Astrocyte (in vitro differentiated cells and primary cell): Measurements from ENCODE around the gene DTWD2. TPM values are rescaled to one million over a fixed set of nuclear protein-coding genes. Genes with fewer than 3 reads are reported as not detected.
"Not testable (repeated sequence)": the region's sequence is repeated elsewhere in the genome, so short reads cannot be mapped to it uniquely, and the experiment has no call there.

ENCODE experiments used
- DNase-seq: peaks from one replicate; pipeline ENCODE4 v3.0.0-alpha.2; 2010; ENCODE audit warnings: low read depth
- FAIRE-seq: peaks from 2 replicates; lab custom pipeline; 2011; peaks lifted over from hg19 to GRCh38; lab: Jason Lieb, UNC
- H2AFZ ChIP-seq: 2 replicates; pipeline ENCODE4 v1.6.0; 2012; ENCODE audit warnings: low read depth, low read length, inconsistent platforms
- H3K27ac ChIP-seq: 2 replicates; pipeline ENCODE4 v1.5.1; 2011; ENCODE audit warnings: low read depth, low read length, inconsistent platforms
- H3K27me3 ChIP-seq: 2 replicates; pipeline ENCODE4 v1.6.0; 2011; ENCODE audit warnings: low read length, inconsistent platforms; ENCODE audit not compliant: insufficient read depth
- H3K36me3 ChIP-seq: 2 replicates; pipeline ENCODE4 v1.5.1; 2011; ENCODE audit warnings: low read length, inconsistent platforms; ENCODE audit not compliant: insufficient read depth
- H3K4me1 ChIP-seq: 2 replicates; pipeline ENCODE4 v1.5.1; 2011; ENCODE audit warnings: low read length, inconsistent platforms; ENCODE audit not compliant: insufficient read depth
- H3K4me2 ChIP-seq: 2 replicates; pipeline ENCODE4 v1.6.0; 2012; ENCODE audit warnings: low read length, inconsistent platforms
- H3K4me3 ChIP-seq: 2 replicates; pipeline ENCODE4 v1.5.1; 2011; ENCODE audit warnings: low read depth, mild to moderate bottlenecking, low read length, inconsistent platforms; ENCODE audit not compliant: insufficient read depth
- H3K79me2 ChIP-seq: 2 replicates; pipeline ENCODE4 v1.6.0; 2012; ENCODE audit warnings: mild to moderate bottlenecking, low read length, inconsistent platforms; ENCODE audit not compliant: insufficient read depth
- H3K9ac ChIP-seq: 2 replicates; pipeline ENCODE4 v1.6.0; 2012; ENCODE audit warnings: mild to moderate bottlenecking, low read length, inconsistent platforms
- H3K9me3 ChIP-seq: 2 replicates; pipeline ENCODE4 v1.5.1; 2012; ENCODE audit warnings: low read depth, mild to moderate bottlenecking, low read length, inconsistent platforms; ENCODE audit not compliant: insufficient read depth
- H4K20me1 ChIP-seq: 2 replicates; pipeline ENCODE4 v1.6.0; 2012; ENCODE audit warnings: low read length, inconsistent platforms; ENCODE audit not compliant: insufficient read depth
- H3K27ac Mint-ChIP-seq: one replicate; pipeline ENCODE4 v1.8.0; 2021; ENCODE audit warnings: mild to moderate bottlenecking, mixed read lengths; ENCODE audit not compliant: unreplicated experiment
- H3K27me3 Mint-ChIP-seq: one replicate; pipeline ENCODE4 v1.8.0; 2021; ENCODE audit warnings: low read depth, mixed read lengths; ENCODE audit not compliant: unreplicated experiment
- H3K36me3 Mint-ChIP-seq: one replicate; pipeline ENCODE4 v1.8.0; 2021; ENCODE audit warnings: low read depth, mixed read lengths; ENCODE audit not compliant: unreplicated experiment
- H3K4me1 Mint-ChIP-seq: one replicate; pipeline ENCODE4 v1.8.0; 2021; ENCODE audit warnings: low read depth, mixed read lengths; ENCODE audit not compliant: unreplicated experiment
- H3K4me3 Mint-ChIP-seq: one replicate; pipeline ENCODE4 v1.8.0; 2021; ENCODE audit warnings: mild to moderate bottlenecking, moderate library complexity, mixed read lengths; ENCODE audit not compliant: unreplicated experiment
- H3K9me3 Mint-ChIP-seq: one replicate; pipeline ENCODE4 v1.8.0; 2021; ENCODE audit warnings: mild to moderate bottlenecking, mixed read lengths; ENCODE audit not compliant: unreplicated experiment
- CTCF ChIP-seq: IDR thresholded peaks from 2 replicates; pipeline ENCODE4 v1.5.1; 2011; ENCODE audit warnings: low read depth, mild to moderate bottlenecking, inconsistent platforms, low read length, moderate library complexity; ENCODE audit not compliant: insufficient read depth
- EZH2 ChIP-seq: IDR thresholded peaks from 2 replicates; pipeline ENCODE4 v1.6.1; 2012; ENCODE audit warnings: mild to moderate bottlenecking, low read length, inconsistent platforms; ENCODE audit not compliant: insufficient read depth
- total RNA-seq: library from RNA; stranded (reverse); gene quantifications from 2 replicates; pipeline ENCODE4 v1.2.1, GENCODE V29; 2021

DTWD2 gene
- total RNA-seq, 1 donor from 2014 or later, result 4.9 TPM

GRCh38 chr5:118964388-118964787, 24.0 kb downstream of the DTWD2 start:
- DNase-seq, H3K9ac ChIP-seq, H3K27ac ChIP-seq, H3K4me1 ChIP-seq, H3K27me3 Mint-ChIP-seq, H3K36me3 Mint-ChIP-seq, H3K27ac Mint-ChIP-seq, H3K27me3 ChIP-seq, H2AFZ ChIP-seq, H3K4me1 Mint-ChIP-seq, H4K20me1 ChIP-seq, H3K36me3 ChIP-seq, H3K9me3 ChIP-seq, H3K4me3 ChIP-seq, H3K4me2 ChIP-seq, H3K9me3 Mint-ChIP-seq, H3K79me2 ChIP-seq, H3K4me3 Mint-ChIP-seq, FAIRE-seq: not testable (repeated sequence)

- Histone ChIP-seq H3K9ac (no peak overlapping the region), H3K79me2 (no peaks in the 10 kb centered on the region), H3K27ac (no peak overlapping the region), H3K9me3 (no peaks in the 10 kb centered on the region), H2AFZ (no peak overlapping the region), H3K4me3 (no peak overlapping the region), H3K4me2 (no peak overlapping the region), H4K20me1 (no peaks in the 10 kb centered on the region), H3K27me3 (no peaks in the 10 kb centered on the region), H3K4me1 (no peaks in the 10 kb centered on the region), H3K36me3 (no peaks in the 10 kb centered on the region)
- Mint-ChIP-seq H3K4me1 (no peaks in the 10 kb centered on the region), H3K27ac (no peak overlapping the region), H3K27me3 (no peaks in the 10 kb centered on the region), H3K4me3 (no peak overlapping the region), H3K36me3 (peaks cover 2% of the 10 kb centered on the region), H3K9me3 (peaks cover 7% of the 10 kb centered on the region)
- TF ChIP-seq EZH2, result no peak
- TF ChIP-seq CTCF, result no peak
- DNase-seq (no peak), FAIRE-seq (no peak)
These were observed 25.2 kb downstream of the DTWD2 start for GRCh38 chr5:118963169-118963568.

GRCh38 chr5:118960557-118960956, 27.8 kb downstream of the DTWD2 start:
- TF ChIP-seq CTCF (no peak), EZH2 (no peak)
- Mint-ChIP-seq H3K4me1 (no peaks in the 10 kb centered on the region), H3K27me3 (no peaks in the 10 kb centered on the region), H3K4me3 (no peak overlapping the region), H3K9me3 (peaks cover 5% of the 10 kb centered on the region), H3K27ac (no peak overlapping the region), H3K36me3 (peaks cover 2% of the 10 kb centered on the region)
- H3K79me2 ChIP-seq, result no peaks in the 10 kb centered on the region
- H3K27me3 ChIP-seq, result no peaks in the 10 kb centered on the region
- no peaks in the 10 kb centered on the region for H3K36me3 ChIP-seq
- H4K20me1 ChIP-seq, result no peaks in the 10 kb centered on the region
- no peak overlapping the region for H3K4me2 ChIP-seq
- no peaks in the 10 kb centered on the region for H3K9me3 ChIP-seq
- H3K9ac ChIP-seq, result no peak overlapping the region
- no peaks in the 10 kb centered on the region for H3K4me1 ChIP-seq
- no peak overlapping the region for H3K27ac ChIP-seq
- DNase-seq, result no peak
- H2AFZ ChIP-seq, result no peak overlapping the region
- no peak overlapping the region for H3K4me3 ChIP-seq
- FAIRE-seq, result no peak
